GM19328 (cell line): ENCODE data around the gene YES1.
"Not testable (repeated sequence)": the region's sequence is repeated elsewhere in the genome, so short reads cannot be mapped to it uniquely, and the experiment has no call there.

Experiments
- ATAC-seq: cut with Tn5 transposase; IDR thresholded peaks from one replicate; pipeline ENCODE4 v1.9.1; 2021; ENCODE audit warnings: mild to moderate bottlenecking, moderate library complexity; ENCODE audit not compliant: unreplicated experiment

Gene YES1

DNA sequence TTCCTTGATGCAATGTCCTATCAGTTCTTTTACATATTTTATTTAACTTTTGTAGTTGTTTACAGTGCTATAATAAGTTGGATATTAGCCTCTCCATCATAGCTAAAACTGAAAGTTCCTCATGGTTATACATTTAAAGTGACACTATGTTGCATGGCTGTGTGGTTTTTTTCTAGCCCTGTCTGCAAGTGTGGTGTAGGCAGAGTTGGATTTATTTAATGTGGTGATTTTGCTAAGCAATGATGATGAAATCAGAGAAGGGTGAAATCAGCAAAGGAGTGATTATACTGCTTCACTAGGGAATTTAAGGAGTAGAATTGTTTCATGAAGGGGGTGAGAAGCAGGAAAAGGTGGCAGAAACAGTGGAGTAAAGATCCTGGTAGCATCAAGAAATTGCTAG is 81.3 kb downstream of the YES1 start:
- no peak for ATAC-seq

- ATAC-seq, result not testable (repeated sequence)
Measured at GRCh38 chr18:730120-730519, 81.9 kb downstream of the YES1 start.

DNA sequence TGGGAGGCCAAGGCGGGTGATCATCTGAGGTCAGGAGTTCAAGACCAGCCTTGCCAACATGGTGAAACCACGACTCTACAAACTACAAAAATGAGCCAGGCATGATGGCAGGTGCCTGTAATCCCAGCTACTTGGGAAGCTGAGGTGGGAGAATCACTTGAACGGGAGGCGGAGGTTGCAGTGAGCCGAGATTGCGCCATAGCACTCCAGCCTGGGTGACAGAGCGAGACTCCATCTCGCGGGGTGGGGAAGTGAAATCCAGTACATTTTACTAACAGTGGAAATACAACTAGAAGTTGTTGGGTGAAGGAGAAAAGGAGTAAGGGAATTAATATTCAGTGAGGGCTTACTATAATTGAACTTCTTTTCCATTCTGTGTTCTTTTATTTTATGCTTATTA is 86.4 kb downstream of the YES1 start:
- ATAC-seq, result no peak

DNA sequence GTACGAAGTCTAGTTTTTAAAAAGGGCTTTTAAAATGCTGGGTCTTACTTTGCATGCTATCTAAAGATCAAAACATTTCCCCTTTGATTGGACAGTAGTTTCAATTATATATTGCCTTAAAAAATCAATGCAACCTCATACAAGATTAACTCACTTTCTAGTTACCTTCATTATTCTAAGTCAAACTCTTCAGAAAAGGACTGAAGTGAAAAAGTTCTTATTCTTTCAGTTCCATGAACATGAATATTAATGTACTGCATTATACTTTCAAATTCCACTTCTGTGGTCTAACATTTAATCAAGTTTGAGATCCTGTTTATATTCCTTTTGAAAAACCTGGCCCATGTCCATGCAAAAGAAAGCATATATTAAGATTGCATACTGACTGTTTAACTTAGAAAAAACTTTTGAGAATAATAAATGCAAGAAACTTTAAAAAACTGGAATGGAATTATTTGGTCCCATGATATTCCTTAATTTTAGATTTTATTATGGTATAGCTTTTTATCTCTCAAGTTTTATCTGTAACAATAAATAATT is 88.4 kb downstream of the YES1 start:
- no peak for ATAC-seq

DNA sequence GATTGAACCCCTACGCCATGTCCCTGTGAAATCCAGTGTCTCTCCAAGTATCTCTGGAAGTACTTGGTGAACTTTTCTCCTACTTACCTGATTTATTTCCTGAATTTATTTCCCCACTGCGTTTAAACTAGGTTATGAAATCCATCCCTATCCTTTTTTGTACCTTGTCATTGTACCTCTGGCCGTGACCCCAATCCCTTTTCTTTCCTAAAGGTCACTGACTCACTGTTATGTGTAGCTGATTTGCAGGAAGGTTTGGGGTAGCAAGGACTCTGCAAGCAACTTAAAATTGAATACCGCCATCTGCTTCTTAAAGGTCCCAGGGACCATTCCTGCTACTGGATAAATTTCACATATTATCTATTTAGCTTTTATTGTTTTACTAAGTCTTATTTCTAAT is 95.0 kb downstream of the YES1 start:
- ATAC-seq, result no peak

DNA sequence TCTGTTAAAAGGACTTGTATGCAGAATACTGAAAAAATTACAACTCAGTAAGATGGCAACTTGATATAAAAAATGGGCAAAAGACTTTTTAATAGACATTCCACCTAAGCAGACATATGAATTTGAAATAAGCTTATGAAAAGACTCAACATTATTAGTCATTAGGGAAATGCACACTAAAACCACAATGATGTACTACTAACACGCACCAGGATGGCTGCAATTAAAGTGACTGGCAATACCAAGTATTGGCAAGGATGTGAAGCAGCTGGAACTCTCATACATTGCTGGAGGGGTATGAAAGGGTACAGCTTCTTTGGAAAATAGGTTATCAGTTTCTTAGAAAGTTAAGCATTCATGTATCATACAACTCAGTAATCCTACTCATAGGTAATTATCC is 96.4 kb downstream of the YES1 start:
- ATAC-seq, result no peak

- ATAC-seq, result no peak
Measured at GRCh38 chr18:713135-713490, 98.9 kb downstream of the YES1 start.

DNA sequence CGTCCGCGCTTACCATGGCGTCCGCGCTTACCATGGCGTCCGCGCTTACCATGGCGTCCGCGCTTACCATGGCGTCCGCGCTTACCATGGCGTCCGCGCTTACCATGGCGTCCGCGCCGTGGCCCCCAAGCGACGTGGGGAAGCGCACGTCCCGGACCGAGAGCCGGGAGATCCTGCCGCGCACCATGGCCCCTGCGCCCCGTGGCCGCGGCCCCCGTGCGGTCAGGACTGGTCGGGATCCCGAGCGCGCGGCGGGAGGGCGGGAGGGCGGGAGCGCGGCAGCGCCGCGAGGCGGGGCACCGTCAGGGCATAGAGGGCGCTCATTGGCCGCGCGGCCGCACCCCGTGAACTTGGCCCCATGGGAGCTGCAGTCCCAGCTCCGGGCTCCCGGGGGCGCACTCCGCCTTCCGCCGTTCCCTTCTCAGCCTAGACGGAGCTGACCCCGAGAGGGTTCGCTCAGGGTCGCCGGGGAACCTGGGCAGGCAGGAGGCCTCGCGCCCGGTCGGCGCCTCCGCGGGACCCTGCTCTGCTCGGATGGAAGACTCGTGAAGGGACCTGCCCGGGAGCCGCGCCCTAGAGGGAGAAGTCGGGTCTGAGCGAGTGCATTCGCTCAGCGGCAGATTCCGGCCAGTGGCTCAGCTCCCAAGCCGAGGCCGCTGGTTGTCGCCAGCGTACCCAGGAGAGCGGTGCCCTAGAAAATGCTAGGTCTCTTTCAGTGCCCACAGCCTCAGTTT is 99.5 kb downstream of the YES1 start, which contains the start of gene ENOSF1:
Gene ENOSF1, minus strand, starts transcription at position 230 of the 734 bp plus-strand sequence. Its CDS starts 43 bp downstream, at position 187.
- peak; percentile 92 for ATAC-seq

- ATAC-seq, result peak; percentile 55
Measured at GRCh38 chr18:711657-712400, 100.2 kb downstream of the YES1 start.

GRCh38 chr18:711310-711656 is 100.8 kb downstream of the YES1 start:
- no peak for ATAC-seq

DNA sequence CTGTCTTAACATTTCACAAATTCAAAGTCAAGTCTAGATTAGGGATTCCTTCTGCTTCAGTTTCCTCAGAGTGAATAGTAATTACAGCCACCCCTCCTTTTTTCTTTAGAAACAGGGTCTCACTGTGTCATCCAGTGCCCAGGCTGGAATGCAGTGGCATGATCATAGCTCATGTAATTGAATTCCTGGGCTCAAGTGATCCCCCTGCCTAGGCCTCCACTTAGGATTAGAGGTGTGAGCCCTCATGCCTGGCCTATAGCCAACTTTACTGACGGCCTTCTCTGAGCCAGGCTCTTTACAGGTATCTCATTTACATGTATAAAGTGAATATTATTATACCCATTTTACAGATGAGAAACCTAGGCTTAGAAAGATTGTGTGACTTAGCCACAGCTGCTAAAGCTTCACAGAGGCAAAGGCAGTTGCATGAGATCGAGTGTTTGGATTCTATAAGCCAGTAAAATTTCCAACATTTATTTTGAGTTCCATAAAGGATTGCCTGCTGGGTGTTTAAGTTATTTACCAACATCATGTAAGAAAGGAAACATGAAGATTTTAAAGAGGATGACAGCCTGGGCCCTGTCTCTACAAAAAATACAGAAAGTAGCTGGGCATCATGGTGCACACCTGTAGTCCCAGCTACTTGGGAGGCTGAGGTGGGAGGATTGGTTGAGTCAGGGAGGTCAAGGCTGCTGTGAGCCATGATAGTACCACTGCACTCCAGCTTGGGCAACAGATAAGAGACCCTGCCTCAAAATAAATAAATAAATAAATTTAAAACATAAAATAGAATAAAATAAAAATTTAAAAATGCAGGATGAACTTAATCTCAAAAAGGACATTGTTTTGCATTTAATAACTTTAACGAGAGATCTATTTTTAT is 101.4 kb downstream of the YES1 start:
- ATAC-seq, result no peak

- no peak for ATAC-seq
Measured at GRCh38 chr18:709771-710170, 102.3 kb downstream of the YES1 start.

DNA sequence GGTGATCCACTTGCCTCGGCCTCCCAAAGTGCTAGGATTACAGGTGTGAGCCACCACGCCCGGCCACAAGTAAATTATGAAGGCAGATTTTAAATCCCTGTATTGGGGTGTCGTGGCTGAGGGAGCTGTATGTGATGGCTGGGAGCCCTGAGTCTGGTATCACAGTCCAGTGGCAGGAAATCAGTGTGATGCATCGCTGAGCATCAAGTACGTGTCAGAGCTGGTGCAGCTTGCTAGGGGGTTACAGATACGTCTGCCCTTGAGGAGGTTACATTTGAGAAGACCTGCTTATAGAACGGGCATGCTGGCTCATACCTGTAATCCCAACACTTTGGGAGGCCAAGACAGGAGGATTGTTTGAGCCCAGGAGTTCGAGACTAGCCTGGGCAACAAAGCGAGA is 103.9 kb downstream of the YES1 start:
- ATAC-seq, result no peak

- ATAC-seq, result no peak
Measured at GRCh38 chr18:706405-706804, 105.6 kb downstream of the YES1 start.

GRCh38 chr18:703213-703967 is 108.7 kb downstream of the YES1 start:
- ATAC-seq, result no peak

DNA sequence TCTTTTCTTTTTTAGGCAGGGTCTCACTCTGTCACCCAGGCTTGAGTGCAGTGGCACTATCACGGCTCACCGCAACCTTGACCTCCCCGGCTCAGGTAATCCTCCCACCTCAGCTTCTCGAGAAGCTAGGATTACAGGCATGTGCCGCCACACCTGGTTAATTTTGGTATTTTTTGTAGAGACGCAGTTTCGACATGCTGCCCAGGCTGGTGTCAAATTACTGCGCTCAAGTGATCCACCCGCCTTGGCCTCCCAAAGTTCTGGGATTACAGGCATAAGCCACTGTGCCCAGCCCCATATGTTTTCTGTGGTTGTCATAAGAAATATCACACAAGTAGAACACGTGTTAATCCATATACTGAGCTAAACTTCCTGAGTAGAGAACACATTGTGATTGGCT is 114.2 kb downstream of the YES1 start:
- ATAC-seq, result no peak

GRCh38 chr18:697012-697411 is 115.0 kb downstream of the YES1 start:
- ATAC-seq, result no peak

DNA sequence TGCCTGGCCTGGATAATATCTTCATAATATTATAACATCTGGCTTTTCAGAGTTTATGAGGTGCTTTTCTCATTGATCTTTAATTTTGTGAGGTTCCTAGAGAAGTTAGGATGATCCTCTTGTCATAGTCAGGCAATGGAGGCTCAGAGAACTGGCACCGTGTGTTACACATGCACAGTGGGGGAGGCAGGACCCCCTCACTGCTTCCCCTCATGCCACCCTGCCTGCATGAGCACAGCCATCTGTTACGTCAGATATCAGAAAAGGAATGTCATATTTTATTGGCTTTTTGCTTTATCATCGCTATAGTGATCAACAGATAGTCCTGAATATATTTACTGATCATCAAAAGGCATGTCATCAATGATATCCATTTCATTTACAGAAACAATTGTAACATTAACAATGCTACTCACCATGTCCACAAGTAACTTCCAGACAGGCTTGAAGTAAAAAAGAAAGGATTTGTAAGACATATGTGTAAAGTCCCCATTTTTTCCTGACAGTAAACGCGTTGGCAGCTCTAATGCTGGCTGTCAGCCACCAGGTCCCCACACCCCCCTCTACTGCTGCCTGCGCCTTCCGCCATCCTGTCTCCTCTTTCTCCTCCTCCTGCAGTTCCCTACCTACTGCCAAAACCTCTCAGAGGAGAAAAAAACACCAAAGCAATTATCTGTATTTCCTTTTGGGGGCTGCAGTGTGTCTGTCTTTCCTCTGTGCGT is 118.4 kb downstream of the YES1 start:
- no peak for ATAC-seq

DNA sequence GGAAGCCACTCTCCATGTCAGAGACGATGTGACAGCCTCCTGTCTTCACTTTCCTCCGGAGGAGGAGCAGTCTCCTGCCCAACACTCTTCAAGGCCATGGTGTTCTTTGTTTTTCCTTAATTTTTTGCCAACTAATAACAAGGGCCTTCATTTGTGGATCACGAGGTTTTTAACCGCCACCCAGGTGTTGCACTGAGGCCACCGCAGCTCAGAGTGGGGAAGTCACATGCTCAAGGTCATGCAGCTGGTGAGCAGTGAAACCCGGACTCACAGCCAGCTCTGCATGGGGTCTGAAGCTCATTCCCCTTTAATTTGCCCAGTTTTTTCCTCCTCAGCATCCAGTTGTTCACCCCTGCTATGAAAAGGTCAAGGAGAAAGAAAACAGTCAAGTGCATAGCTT is 119.2 kb downstream of the YES1 start:
- ATAC-seq, result no peak

GRCh38 chr18:688323-688722 is 123.7 kb downstream of the YES1 start:
- no peak for ATAC-seq
